Panc1 (cell line): Measurements from ENCODE around the gene DENND5B. TPM values are rescaled to one million over a fixed set of nuclear protein-coding genes. Genes with fewer than 3 reads are reported as not detected.

Experiments used
- ATAC-seq: fragments of 200-7000 bp; cut with Tn5 transposase; 2 replicates; pipeline ENCODE4 v1.9.1; 2020; ENCODE audit warnings: mild to moderate bottlenecking, moderate library complexity
- BruUV-seq: library from RNA; stranded (reverse); fragments of 400-500 nt; replicated peaks from 2 replicates; lab custom pipeline; 2021; lab: Mats Ljungman, UMichigan
- CTCF ChIA-PET: fragments of 300-600 bp; sonication (Branson Sonifier 250); formaldehyde crosslinking; loops from one replicate; lab custom pipeline; 2022; ENCODE audit warnings: antibody characterized with exemption; lab: Charles Lee
- POLR2A ChIA-PET: fragments of 300-600 bp; sonication (Branson Sonifier 250); formaldehyde crosslinking; loops from one replicate; lab custom pipeline; 2022; ENCODE audit warnings: antibody characterized with exemption; lab: Charles Lee
- DNase-seq: peaks from one replicate; pipeline ENCODE4 v3.0.0-alpha.2; 2010; ENCODE audit warnings: low read depth, low spot score
- H3K27ac ChIP-seq: 2 replicates; pipeline ENCODE4 v1.5.1; 2011; ENCODE audit warnings: mild to moderate bottlenecking, low read length, inconsistent platforms
- H3K27me3 ChIP-seq: fragments of 200-500 bp; sonication (Bioruptor generic); 2 replicates; pipeline ENCODE4 v1.6.0; 2014; ENCODE audit warnings: low read length, inconsistent platforms; ENCODE audit not compliant: control insufficient read depth, insufficient read depth
- H3K36me3 ChIP-seq: fragments of 200-500 bp; sonication (Bioruptor generic); 2 replicates; pipeline ENCODE4 v1.5.1; 2014; ENCODE audit warnings: inconsistent platforms, mild to moderate bottlenecking, low read length, moderate library complexity; ENCODE audit not compliant: control insufficient read depth, insufficient read depth
- H3K4me1 ChIP-seq: 2 replicates; pipeline ENCODE4 v1.5.1; 2011; ENCODE audit warnings: inconsistent platforms, mild to moderate bottlenecking, low read length, moderate library complexity; ENCODE audit not compliant: control insufficient read depth, insufficient read depth
- H3K4me3 ChIP-seq, 2 experiments: 2 replicates each; pipeline ENCODE4 v1.5.1; 2011 to 2012; ENCODE audit warnings: low read depth in 2 of 2, low read length in 2 of 2, mild to moderate bottlenecking in 2 of 2, inconsistent platforms in 1 of 2, moderate library complexity in 1 of 2
- H3K9me3 ChIP-seq: fragments of 200-500 bp; sonication (Bioruptor generic); 2 replicates; pipeline ENCODE4 v1.5.1; 2014; ENCODE audit warnings: low read depth, mild to moderate bottlenecking, inconsistent platforms, low read length, moderate library complexity; ENCODE audit not compliant: control insufficient read depth, insufficient read depth
- CTCF ChIP-seq: fragments of 450-650 bp; IDR thresholded peaks from 2 replicates; pipeline ENCODE4 v1.5.1; 2017; ENCODE audit warnings: mild to moderate bottlenecking
- POLR2AphosphoS5 ChIP-seq: IDR thresholded peaks from 2 replicates; pipeline ENCODE4 v1.6.1; 2012; ENCODE audit warnings: mild to moderate bottlenecking, low read depth, low read length, moderate library complexity
- REST ChIP-seq, 2 experiments: IDR thresholded peaks; 2 replicates each; pipeline ENCODE4 v1.6.1; 2011 to 2012; ENCODE audit warnings: low read depth in 2 of 2, control low read depth in 1 of 2, low read length in 1 of 2, mild to moderate bottlenecking in 1 of 2, moderate library complexity in 1 of 2; ENCODE audit not compliant: insufficient read depth in 1 of 2
- SIN3A ChIP-seq: IDR thresholded peaks from 2 replicates; pipeline ENCODE4 v1.6.1; 2012; ENCODE audit warnings: low read depth, mild to moderate bottlenecking, low read length, moderate library complexity, borderline replicate concordance; ENCODE audit not compliant: insufficient read depth
- TCF7L2 ChIP-seq: IDR thresholded peaks from 2 replicates; pipeline ENCODE4 v1.6.1; 2011; ENCODE audit warnings: mild to moderate bottlenecking, low read depth, low read length, inconsistent platforms
- in situ Hi-C: cut with HindIII; loops from 2 replicates; pipeline ENCODE4 v1.10.0; 2016; ENCODE audit warnings: low sequenced_read_pairs, low pct_unique_long_range_greater_than_20kb
- intact Hi-C: fragments of 100-400 bp; cut with micrococcal nuclease; formaldehyde crosslinking; loops from one replicate; pipeline ENCODE4 v1.10.0; 2022; ENCODE audit not compliant: unreplicated experiment
- total RNA-seq: library from RNA; stranded (reverse); gene quantifications from one replicate; pipeline ENCODE4 v1.2.1, GENCODE V29; 2021; ENCODE audit not compliant: unreplicated experiment

The DENND5B gene
- total RNA-seq, 1 experiment from 2014 or later = 36.8 TPM

GRCh38 chr12:31466768-31467167, 124.2 kb downstream of the DENND5B start:
- ChIA-PET POLR2A (no interaction called here), CTCF (no interaction called here)
- ATAC-seq (no peak), DNase-seq (no peak)
- no peak for TF ChIP-seq CTCF
- no peak for TF ChIP-seq REST (IDR thresholded peaks at IDR 0.05; ENCODE audit: insufficient read depth in 1 of 2, low read depth in 2 of 2, low read length in 1 of 2)
- no peak for TF ChIP-seq POLR2AphosphoS5
- no peak for TF ChIP-seq SIN3A
- TF ChIP-seq TCF7L2 = no peak
- intact Hi-C loops = no loop called here
- H3K4me1 ChIP-seq = no peaks in the 10 kb centered on the region
- BruUV-seq = no TSS peak
- in situ Hi-C loops = no loop called here
- no peak overlapping the region for H3K4me3 ChIP-seq
- no peak overlapping the region for H3K27ac ChIP-seq
- no peaks in the 10 kb centered on the region for H3K9me3 ChIP-seq
- no peaks in the 10 kb centered on the region for H3K27me3 ChIP-seq
- H3K36me3 ChIP-seq = no peaks in the 10 kb centered on the region

GRCh38 chr12:31465002-31465401, 125.9 kb downstream of the DENND5B start:
- in situ Hi-C loops = no loop called here
- H3K27me3 ChIP-seq = no peaks in the 10 kb centered on the region
- no peaks in the 10 kb centered on the region for H3K36me3 ChIP-seq
- ATAC-seq = no peak
- DNase-seq = no peak
- BruUV-seq = no TSS peak
- intact Hi-C loops = no loop called here
- no peak for TF ChIP-seq TCF7L2
- no peak for TF ChIP-seq SIN3A
- no peak for TF ChIP-seq POLR2AphosphoS5
- H3K27ac ChIP-seq = no peak overlapping the region
- ChIA-PET POLR2A (no interaction called here), CTCF (interaction anchor here (0.6 kb wide), 1 partner anchor 106 kb away, joined by 3 read pairs; no protein-coding TSS in a partner anchor)
- H3K9me3 ChIP-seq = no peaks in the 10 kb centered on the region
- no peaks in the 10 kb centered on the region for H3K4me1 ChIP-seq
- H3K4me3 ChIP-seq = no peak overlapping the region

GRCh38 chr12:31460024-31460423, 130.9 kb downstream of the DENND5B start:
- ChIA-PET CTCF (no interaction called here), POLR2A (no interaction called here)
- H3K27me3 ChIP-seq = no peaks in the 10 kb centered on the region
- DNase-seq (no peak), ATAC-seq (no peak)
- BruUV-seq = no TSS peak
- H3K27ac ChIP-seq = no peak overlapping the region
- no peak for TF ChIP-seq REST (IDR thresholded peaks at IDR 0.05; ENCODE audit: insufficient read depth in 1 of 2, low read depth in 2 of 2, low read length in 1 of 2)
- no peak for TF ChIP-seq SIN3A
- no peak for TF ChIP-seq CTCF
- TF ChIP-seq TCF7L2 = no peak
- TF ChIP-seq POLR2AphosphoS5 = no peak
- peaks cover 4% of the 10 kb centered on the region for H3K36me3 ChIP-seq
- no peaks in the 10 kb centered on the region for H3K9me3 ChIP-seq
- in situ Hi-C loops = no loop called here
- no peaks in the 10 kb centered on the region for H3K4me1 ChIP-seq
- no peak overlapping the region for H3K4me3 ChIP-seq
- intact Hi-C loops = no loop called here
